H9 (cell line): ENCODE results near the gene FBRSL1. TPM values are rescaled to one million over a fixed set of nuclear protein-coding genes. Genes with fewer than 3 reads are reported as not detected.

Experiments
- DNase-seq: peaks from one replicate; pipeline ENCODE4 v3.0.0-alpha.2; 2017
- H2AFZ ChIP-seq: one replicate; pipeline ENCODE4 v1.6.1; 2013; ENCODE audit warnings: mild to moderate bottlenecking, low read length, control low read depth, moderate library complexity
- H2AK5ac ChIP-seq: 2 replicates; pipeline ENCODE4 v1.6.1; 2013; ENCODE audit warnings: low read length, control low read depth, mixed read lengths; ENCODE audit not compliant: insufficient read length
- H2BK120ac ChIP-seq: one replicate; pipeline ENCODE4 v1.6.1; 2013; ENCODE audit warnings: low read depth, mild to moderate bottlenecking, low read length, control low read depth, inconsistent platforms; ENCODE audit not compliant: poor library complexity, severe bottlenecking
- H2BK12ac ChIP-seq: 2 replicates; pipeline ENCODE4 v1.6.1; 2013; ENCODE audit warnings: low read length, control low read depth, mixed read lengths, low read depth; ENCODE audit not compliant: insufficient read length
- H2BK15ac ChIP-seq: 2 replicates; pipeline ENCODE4 v1.6.1; 2013; ENCODE audit warnings: low read depth, low read length, control low read depth
- H2BK20ac ChIP-seq: one replicate; pipeline ENCODE4 v1.6.1; 2013; ENCODE audit warnings: low read depth, mild to moderate bottlenecking, low read length, control low read depth, inconsistent platforms; ENCODE audit not compliant: poor library complexity, severe bottlenecking
- H2BK5ac ChIP-seq: 2 replicates; pipeline ENCODE4 v1.6.1; 2013; ENCODE audit warnings: low read length, control low read depth, mixed read lengths; ENCODE audit not compliant: insufficient read length
- H3K14ac ChIP-seq: 2 replicates; pipeline ENCODE4 v1.6.1; 2013; ENCODE audit warnings: low read length, control low read depth; ENCODE audit not compliant: insufficient read depth
- H3K18ac ChIP-seq: 2 replicates; pipeline ENCODE4 v1.6.1; 2013; ENCODE audit warnings: low read depth, mild to moderate bottlenecking, mixed read lengths, low read length, control low read depth; ENCODE audit not compliant: insufficient read length
- H3K23ac ChIP-seq: 2 replicates; pipeline ENCODE4 v1.6.1; 2013; ENCODE audit warnings: low read length, control low read depth, mixed read lengths, low read depth; ENCODE audit not compliant: insufficient read length
- H3K23me2 ChIP-seq: 2 replicates; pipeline ENCODE4 v1.6.1; 2013; ENCODE audit warnings: low read depth, mild to moderate bottlenecking, mixed read lengths, low read length, control low read depth; ENCODE audit not compliant: insufficient read length, poor library complexity, severe bottlenecking
- H3K27ac ChIP-seq: 2 replicates; pipeline ENCODE4 v1.5.1; 2013; ENCODE audit warnings: low read length, control low read depth, mixed read lengths, low read depth; ENCODE audit not compliant: insufficient read length
- H3K27me3 ChIP-seq: 2 replicates; pipeline ENCODE4 v1.6.1; 2013; ENCODE audit warnings: low read length, control low read depth, inconsistent platforms; ENCODE audit not compliant: insufficient read depth
- H3K4ac ChIP-seq: 2 replicates; pipeline ENCODE4 v1.6.1; 2013; ENCODE audit warnings: low read depth, mild to moderate bottlenecking, control low read depth, inconsistent platforms, low read length, moderate library complexity
- H3K4me1 ChIP-seq: 2 replicates; pipeline ENCODE4 v1.6.1; 2013; ENCODE audit warnings: low read length, control low read depth, inconsistent platforms; ENCODE audit not compliant: insufficient read depth
- H3K4me2 ChIP-seq: 2 replicates; pipeline ENCODE4 v1.6.1; 2013; ENCODE audit warnings: low read length, control low read depth, mixed read lengths; ENCODE audit not compliant: insufficient read length, insufficient read depth
- H3K56ac ChIP-seq: 2 replicates; pipeline ENCODE4 v1.6.1; 2013; ENCODE audit warnings: low read depth, mild to moderate bottlenecking, mixed read lengths, low read length, control low read depth; ENCODE audit not compliant: insufficient read length
- H3K79me1 ChIP-seq: 2 replicates; pipeline ENCODE4 v1.6.1; 2013; ENCODE audit warnings: low read depth, mild to moderate bottlenecking, moderate library complexity, low read length, control low read depth, inconsistent platforms; ENCODE audit not compliant: insufficient read depth, poor library complexity, severe bottlenecking
- H3K79me2 ChIP-seq: 2 replicates; pipeline ENCODE4 v1.6.1; 2013; ENCODE audit warnings: low read length, control low read depth, inconsistent platforms; ENCODE audit not compliant: insufficient read depth
- H3K9ac ChIP-seq: 2 replicates; pipeline ENCODE4 v1.6.1; 2013; ENCODE audit warnings: low read length, control low read depth, mixed read lengths; ENCODE audit not compliant: insufficient read length; ENCODE audit errors: extremely low read depth
- H3K9me3 ChIP-seq: one replicate; pipeline ENCODE4 v1.6.1; 2013; ENCODE audit warnings: low read depth, low read length, inconsistent platforms; ENCODE audit not compliant: control insufficient read depth
- H3T11ph ChIP-seq: one replicate; pipeline ENCODE4 v1.6.1; 2013; ENCODE audit warnings: mild to moderate bottlenecking, low read length, control low read depth, inconsistent platforms
- H4K20me1 ChIP-seq: one replicate; pipeline ENCODE4 v1.6.1; 2013; ENCODE audit not compliant: control insufficient read depth, insufficient read length, insufficient read depth
- H4K5ac ChIP-seq: 2 replicates; pipeline ENCODE4 v1.6.1; 2013; ENCODE audit warnings: low read depth, mild to moderate bottlenecking, mixed read lengths, low read length, control low read depth; ENCODE audit not compliant: insufficient read length
- H4K8ac ChIP-seq: replicated peaks from 2 replicates; pipeline ENCODE4 v1.6.1; 2013; ENCODE audit warnings: low read length, control low read depth, mixed read lengths, low read depth; ENCODE audit not compliant: insufficient read length
- H4K91ac ChIP-seq: 2 replicates; pipeline ENCODE4 v1.6.1; 2013; ENCODE audit warnings: low read depth, mild to moderate bottlenecking, moderate library complexity, mixed read lengths, low read length, control low read depth; ENCODE audit not compliant: insufficient read length
- H3K27ac Mint-ChIP-seq, 3 experiments: 2 replicates in 2 of 3; 3 replicates in 1 of 3; pipeline ENCODE4 v1.8.0; 2020 to 2021; ENCODE audit warnings: mixed read lengths in 3 of 3, mild to moderate bottlenecking in 1 of 3, moderate library complexity in 1 of 3
- H3K27me3 Mint-ChIP-seq: 2 replicates; pipeline ENCODE4 v1.8.0; 2021; ENCODE audit warnings: low read depth, mild to moderate bottlenecking, moderate library complexity, mixed read lengths
- H3K36me3 Mint-ChIP-seq, 3 experiments: 2 replicates in 2 of 3; 3 replicates in 1 of 3; pipeline ENCODE4 v1.8.0; 2020 to 2021; ENCODE audit warnings: low read depth in 3 of 3, mixed read lengths in 3 of 3; ENCODE audit not compliant: insufficient read depth in 1 of 3
- H3K4me1 Mint-ChIP-seq, 2 experiments: 2 replicates each; pipeline ENCODE4 v1.8.0; 2020; ENCODE audit warnings: mixed read lengths in 2 of 2
- H3K4me3 Mint-ChIP-seq, 2 experiments: 2 replicates in 1 of 2; 3 replicates in 1 of 2; pipeline ENCODE4 v1.8.0; 2020 to 2021; ENCODE audit warnings: mild to moderate bottlenecking in 2 of 2, mixed read lengths in 2 of 2, moderate library complexity in 1 of 2
- H3K9me3 Mint-ChIP-seq, 2 experiments: 2 replicates in 1 of 2; 3 replicates in 1 of 2; pipeline ENCODE4 v1.8.0; 2020; ENCODE audit warnings: mild to moderate bottlenecking in 2 of 2, mixed read lengths in 2 of 2, moderate library complexity in 1 of 2
- CTCF ChIP-seq: fragments of 200-600 bp; sonication (generic); conservative IDR thresholded peaks from 3 replicates; pipeline ENCODE4 v1.8.0; 2021; ENCODE audit warnings: antibody characterized with exemption, mild to moderate bottlenecking
- WGBS: extraction: QIAGEN DNeasy Blood & Tissue Kit; methylation state at CpG from one replicate; pipeline ENCODE4 v1.1.7; 2013; ENCODE audit warnings: missing lambda C conversion rate, low lambda C conversion rate, mixed read lengths; ENCODE audit not compliant: insufficient read length; ENCODE audit errors: extremely low coverage; 5-methylcytosine and 5-hydroxymethylcytosine counted together
- total RNA-seq: library from RNA; stranded (reverse); gene quantifications from 2 replicates; pipeline ENCODE4 v1.2.1, GENCODE V29; 2021

The FBRSL1 gene
- total RNA-seq, 1 experiment from 2014 or later, result 90.8 TPM

GRCh38 chr12:132471011-132471857, 18.7 kb upstream of the FBRSL1 start:
- H3K4me2 ChIP-seq, result no peak overlapping the region
- H3K79me1 ChIP-seq, result no peaks in the 10 kb centered on the region
- H3T11ph ChIP-seq, result no peak overlapping the region
- no peak overlapping the region for H3K23ac ChIP-seq
- H2BK120ac ChIP-seq, result no peak overlapping the region
- H4K8ac ChIP-seq, result no peak overlapping the region
- no peak overlapping the region for H3K4ac ChIP-seq
- H2BK12ac ChIP-seq, result no peak overlapping the region
- no peaks in the 10 kb centered on the region for H3K79me2 ChIP-seq
- Mint-ChIP-seq H3K27ac (no peak overlapping the region), H3K4me1 (peaks cover 10 to 13% of the 10 kb centered on the region in 2 experiments), H3K36me3 (peaks cover 0 to 6% (median 4%) of the 10 kb centered on the region in 3 experiments; a peak in 5 of 7 replicates), H3K9me3 (peaks cover 10% of the 10 kb centered on the region in 2 experiments), H3K4me3 (peak overlapping the region in 1 of 2 experiments; percentile 14; a peak in 1 of 5 replicates), H3K27me3 (peaks cover 63% of the 10 kb centered on the region)
- no peak overlapping the region for H2AK5ac ChIP-seq
- no peak for TF ChIP-seq CTCF
- H2AFZ ChIP-seq, result no peak overlapping the region
- H3K9me3 ChIP-seq, result no peaks in the 10 kb centered on the region
- no peak overlapping the region for H3K27ac ChIP-seq
- H3K23me2 ChIP-seq, result no peaks in the 10 kb centered on the region
- H3K27me3 ChIP-seq, result peaks cover 2% of the 10 kb centered on the region; the same call in 1 of the 2 replicates
- no peak overlapping the region for H2BK5ac ChIP-seq
- no peak overlapping the region for H4K5ac ChIP-seq
- no peak overlapping the region for H2BK20ac ChIP-seq
- H3K4me1 ChIP-seq, result no peaks in the 10 kb centered on the region; the same call in 1 of the 2 replicates
- WGBS, result no CpG with 5 or more reads among the region's 18 CpGs
- no peak overlapping the region for H3K9ac ChIP-seq
- no peak overlapping the region for H3K56ac ChIP-seq
- no peak for DNase-seq
- H2BK15ac ChIP-seq, result no peak overlapping the region
- no peak overlapping the region for H3K18ac ChIP-seq
- H3K14ac ChIP-seq, result no peak overlapping the region
- no peak overlapping the region for H4K91ac ChIP-seq
- peaks cover 3% of the 10 kb centered on the region for H4K20me1 ChIP-seq
